OCI-LY7 (cell line): ENCODE data around the gene GHITM.

Experiments used
- CTCF ChIP-seq: fragments of 200-600 bp; sonication (generic); conservative IDR thresholded peaks from 2 replicates; pipeline ENCODE4 v1.5.1; 2014; ENCODE audit warnings: mild to moderate bottlenecking, antibody characterized with exemption, low read length, moderate library complexity, mixed read lengths
- EZH2phosphoT487 ChIP-seq: fragments of 200-600 bp; sonication (generic); IDR thresholded peaks from 2 replicates; pipeline ENCODE4 v1.6.1; 2018; ENCODE audit warnings: low read depth, borderline replicate concordance, mild to moderate bottlenecking, mixed run types, antibody characterized with exemption, low read length, moderate library complexity, mixed read lengths

GRCh38 chr10:84194424-84195043 lies 55.2 kb downstream of the GHITM start, which contains the start of gene CDHR1:
- TF ChIP-seq CTCF = no peak
- no peak for TF ChIP-seq EZH2phosphoT487
